Neural progenitor cell (in vitro differentiated cells): ENCODE data around the gene ARHGAP26. TPM values are rescaled to one million over a fixed set of nuclear protein-coding genes. Genes with fewer than 3 reads are reported as not detected.
A peak's percentile ranks its signal among the peaks of the same experiment; 100 is the strongest.

Experiments used
- DNase-seq: peaks from one replicate; pipeline ENCODE4 v3.0.0-alpha.2; 2016; ENCODE audit warnings: low spot score
- H2AFZ ChIP-seq: fragments of 200-600 bp; sonication (generic); replicated peaks from 2 replicates; pipeline ENCODE4 v1.6.1; 2016; ENCODE audit warnings: antibody characterized with exemption
- H3F3A ChIP-seq: fragments of 200-600 bp; sonication (generic); 2 replicates; pipeline ENCODE4 v1.6.1; 2016; ENCODE audit warnings: antibody characterized with exemption, low read depth
- H3K27ac ChIP-seq: fragments of 200-600 bp; sonication (generic); 2 replicates; pipeline ENCODE4 v1.5.1; 2016; ENCODE audit warnings: mild to moderate bottlenecking
- H3K27me3 ChIP-seq: fragments of 200-600 bp; sonication (generic); 2 replicates; pipeline ENCODE4 v1.6.1; 2016; ENCODE audit warnings: mild to moderate bottlenecking, moderate library complexity
- H3K36me3 ChIP-seq: fragments of 200-600 bp; sonication (generic); 2 replicates; pipeline ENCODE4 v1.5.1; 2016
- H3K4me1 ChIP-seq: fragments of 200-600 bp; sonication (generic); 2 replicates; pipeline ENCODE4 v1.6.1; 2016; ENCODE audit warnings: mixed run types
- H3K4me2 ChIP-seq: fragments of 200-600 bp; sonication (generic); 2 replicates; pipeline ENCODE4 v1.6.1; 2016
- H3K4me3 ChIP-seq: fragments of 200-600 bp; sonication (generic); 2 replicates; pipeline ENCODE4 v1.5.1; 2016
- H3K79me2 ChIP-seq: fragments of 200-600 bp; sonication (generic); 2 replicates; pipeline ENCODE4 v1.6.1; 2016; ENCODE audit warnings: low read depth
- H3K9ac ChIP-seq: fragments of 200-600 bp; sonication (generic); 2 replicates; pipeline ENCODE4 v1.6.1; 2016
- H3K9me3 ChIP-seq: fragments of 200-600 bp; sonication (generic); 2 replicates; pipeline ENCODE4 v1.5.1; 2016; ENCODE audit warnings: low read depth
- H4K20me1 ChIP-seq: fragments of 200-600 bp; sonication (generic); 2 replicates; pipeline ENCODE4 v1.6.1; 2016; ENCODE audit warnings: low read depth
- H3K27ac Mint-ChIP-seq: 3 replicates; pipeline ENCODE4 v1.8.0; 2021; ENCODE audit warnings: mixed read lengths
- H3K27me3 Mint-ChIP-seq: 2 replicates; pipeline ENCODE4 v1.8.0; 2022; ENCODE audit warnings: low read depth, mild to moderate bottlenecking, inconsistent platforms, moderate library complexity, mixed read lengths; ENCODE audit not compliant: insufficient read depth
- H3K36me3 Mint-ChIP-seq: 3 replicates; pipeline ENCODE4 v1.8.0; 2021; ENCODE audit warnings: mixed read lengths
- H3K4me1 Mint-ChIP-seq: 3 replicates; pipeline ENCODE4 v1.8.0; 2021; ENCODE audit warnings: mixed read lengths
- H3K4me3 Mint-ChIP-seq: 3 replicates; pipeline ENCODE4 v1.8.0; 2021; ENCODE audit warnings: mild to moderate bottlenecking, moderate library complexity, mixed read lengths
- H3K9me3 Mint-ChIP-seq: 3 replicates; pipeline ENCODE4 v1.8.0; 2020; ENCODE audit warnings: mixed read lengths
- CTCF ChIP-seq: fragments of 200-600 bp; sonication (generic); IDR thresholded peaks from 2 replicates; pipeline ENCODE4 v1.5.1; 2017; ENCODE audit warnings: antibody characterized with exemption, mild to moderate bottlenecking
- EZH2 ChIP-seq: fragments of 200-600 bp; sonication (generic); IDR thresholded peaks from 2 replicates; pipeline ENCODE4 v1.6.1; 2017; ENCODE audit warnings: antibody characterized with exemption, mild to moderate bottlenecking, moderate library complexity
- EZH2phosphoT487 ChIP-seq: fragments of 200-600 bp; sonication (generic); IDR thresholded peaks from 2 replicates; pipeline ENCODE4 v1.6.1; 2017; ENCODE audit warnings: antibody characterized with exemption
- total RNA-seq: library from RNA; depleted of rRNA; stranded (reverse); fragments of >200 nt; gene quantifications from 2 replicates; pipeline ENCODE4 v1.2.3, GENCODE V29; 2015; ENCODE audit warnings: low replicate concordance

Gene ARHGAP26
- total RNA-seq, 1 donor from 2014 or later = 7.0 TPM

GRCh38 chr5:142807372-142807911 is 37.3 kb downstream of the ARHGAP26 start:
- Histone ChIP-seq H3K4me3 (no peak overlapping the region), H2AFZ (no peak overlapping the region), H3K4me2 (no peak overlapping the region), H3K27me3 (no peaks in the 10 kb centered on the region), H3K9me3 (no peaks in the 10 kb centered on the region), H3K79me2 (no peaks in the 10 kb centered on the region), H4K20me1 (peaks cover 4% of the 10 kb centered on the region), H3K27ac (no peak overlapping the region), H3K36me3 (no peaks in the 10 kb centered on the region), H3K4me1 (peaks cover 15% of the 10 kb centered on the region), H3F3A (no peaks in the 10 kb centered on the region), H3K9ac (no peak overlapping the region)
- no peak for TF ChIP-seq EZH2
- TF ChIP-seq CTCF = no peak
- TF ChIP-seq EZH2phosphoT487 = no peak
- DNase-seq = no peak
- no peaks in the 10 kb centered on the region for H3K36me3 Mint-ChIP-seq
- no peak overlapping the region for H3K4me3 Mint-ChIP-seq
- no peaks in the 10 kb centered on the region for H3K27me3 Mint-ChIP-seq
- H3K9me3 Mint-ChIP-seq = no peaks in the 10 kb centered on the region
- H3K27ac Mint-ChIP-seq = peak overlapping the region; percentile 82
- H3K4me1 Mint-ChIP-seq = peaks cover 25% of the 10 kb centered on the region

GRCh38 chr5:142808878-142809598 is 38.9 kb downstream of the ARHGAP26 start:
- H3K4me3 Mint-ChIP-seq = no peak overlapping the region
- Histone ChIP-seq H3K4me1 (peaks cover 18% of the 10 kb centered on the region), H3K27ac (no peak overlapping the region), H2AFZ (no peak overlapping the region), H3K9me3 (no peaks in the 10 kb centered on the region), H3F3A (no peaks in the 10 kb centered on the region), H3K4me2 (no peak overlapping the region), H3K79me2 (no peaks in the 10 kb centered on the region), H3K27me3 (no peaks in the 10 kb centered on the region), H4K20me1 (peaks cover 4% of the 10 kb centered on the region), H3K4me3 (no peak overlapping the region), H3K36me3 (no peaks in the 10 kb centered on the region), H3K9ac (no peak overlapping the region)
- TF ChIP-seq EZH2 = no peak
- TF ChIP-seq CTCF = no peak
- TF ChIP-seq EZH2phosphoT487 = no peak
- H3K27me3 Mint-ChIP-seq = no peaks in the 10 kb centered on the region
- no peaks in the 10 kb centered on the region for H3K36me3 Mint-ChIP-seq
- no peaks in the 10 kb centered on the region for H3K9me3 Mint-ChIP-seq
- H3K4me1 Mint-ChIP-seq = peaks cover 24% of the 10 kb centered on the region
- DNase-seq = no peak
- no peak overlapping the region for H3K27ac Mint-ChIP-seq

GRCh38 chr5:142810081-142810480 is 39.9 kb downstream of the ARHGAP26 start:
- H2AFZ ChIP-seq = no peak overlapping the region
- H3K27me3 Mint-ChIP-seq = no peaks in the 10 kb centered on the region
- no peak for TF ChIP-seq EZH2phosphoT487
- no peak for TF ChIP-seq EZH2
- TF ChIP-seq CTCF = no peak
- H3K4me1 ChIP-seq = peaks cover 18% of the 10 kb centered on the region
- H3K9ac ChIP-seq = no peak overlapping the region
- H3K27ac Mint-ChIP-seq = no peak overlapping the region
- H3K4me3 ChIP-seq = no peak overlapping the region
- H3K4me3 Mint-ChIP-seq = no peak overlapping the region
- no peaks in the 10 kb centered on the region for H3K36me3 Mint-ChIP-seq
- no peaks in the 10 kb centered on the region for H3K36me3 ChIP-seq
- H4K20me1 ChIP-seq = peaks cover 4% of the 10 kb centered on the region
- no peak overlapping the region for H3K4me2 ChIP-seq
- no peaks in the 10 kb centered on the region for H3K9me3 Mint-ChIP-seq
- no peaks in the 10 kb centered on the region for H3K27me3 ChIP-seq
- no peaks in the 10 kb centered on the region for H3K9me3 ChIP-seq
- no peaks in the 10 kb centered on the region for H3F3A ChIP-seq
- H3K4me1 Mint-ChIP-seq = peaks cover 24% of the 10 kb centered on the region
- no peak overlapping the region for H3K27ac ChIP-seq
- no peaks in the 10 kb centered on the region for H3K79me2 ChIP-seq
- DNase-seq = no peak
